ENCODE data around the gene PMF1.

PMF1 gene

GRCh38 chr1:156238248-156238647, 25.4 kb downstream of the PMF1 start:
- no peak for DNase-seq

DNA sequence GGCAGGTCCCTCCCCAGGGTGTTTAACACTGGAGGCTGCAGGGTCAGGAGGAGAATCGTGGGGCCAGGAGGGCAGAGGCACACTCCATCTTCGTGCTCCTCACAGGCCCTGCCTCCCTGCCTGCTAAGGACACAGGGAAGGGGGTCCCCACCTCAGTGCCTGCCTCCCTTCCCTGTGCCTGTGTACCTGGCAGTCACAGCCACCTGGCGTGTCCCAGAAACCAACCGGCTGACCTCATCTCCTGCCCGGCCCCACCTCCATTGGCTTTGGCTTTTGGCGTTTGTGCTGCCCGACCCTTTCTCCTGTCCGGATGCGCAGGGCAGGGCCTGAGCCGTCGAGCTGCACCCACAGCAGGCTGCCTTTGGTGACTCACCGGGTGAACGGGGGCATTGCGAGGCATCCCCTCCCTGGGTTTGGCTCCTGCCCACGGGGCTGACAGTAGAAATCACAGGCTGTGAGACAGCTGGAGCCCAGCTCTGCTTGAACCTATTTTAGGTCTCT, 28.6 kb downstream of the PMF1 start:
- no peak for DNase-seq

- no peak for DNase-seq
Observed at GRCh38 chr1:156241926-156242325, 29.1 kb downstream of the PMF1 start, which contains the start of gene BGLAP. Gene BGLAP, plus strand, starts transcription at chr1:156242184. Its CDS starts 48 bp downstream, at chr1:156242232.

DNA sequence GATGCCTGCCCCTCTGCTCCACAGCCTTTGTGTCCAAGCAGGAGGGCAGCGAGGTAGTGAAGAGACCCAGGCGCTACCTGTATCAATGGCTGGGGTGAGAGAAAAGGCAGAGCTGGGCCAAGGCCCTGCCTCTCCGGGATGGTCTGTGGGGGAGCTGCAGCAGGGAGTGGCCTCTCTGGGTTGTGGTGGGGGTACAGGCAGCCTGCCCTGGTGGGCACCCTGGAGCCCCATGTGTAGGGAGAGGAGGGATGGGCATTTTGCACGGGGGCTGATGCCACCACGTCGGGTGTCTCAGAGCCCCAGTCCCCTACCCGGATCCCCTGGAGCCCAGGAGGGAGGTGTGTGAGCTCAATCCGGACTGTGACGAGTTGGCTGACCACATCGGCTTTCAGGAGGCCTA, 29.9 kb downstream of the PMF1 start:
- no peak for DNase-seq

DNA sequence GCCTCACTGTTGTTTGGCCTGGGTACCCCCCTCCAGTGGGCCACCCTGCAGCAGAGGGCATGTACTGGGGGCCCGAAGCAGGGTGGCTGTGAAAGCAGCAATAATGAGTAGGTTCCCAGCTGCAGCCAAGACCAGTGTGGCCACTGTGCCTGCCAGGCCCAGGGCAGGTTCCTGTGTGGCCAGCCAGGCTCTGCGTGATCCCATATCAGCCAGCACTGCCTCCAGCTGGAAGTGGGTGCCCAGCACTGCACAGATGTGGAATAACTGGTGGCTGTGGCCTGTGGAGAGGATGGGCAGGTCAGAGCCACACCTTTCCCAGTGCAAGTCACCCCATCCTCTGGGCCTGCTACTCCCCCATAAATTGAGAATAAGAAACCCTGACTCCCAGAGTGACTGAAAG, 31.3 kb downstream of the PMF1 start:
- DNase-seq: no peak

- no peak for DNase-seq
Observed at GRCh38 chr1:156244712-156245111, 31.9 kb downstream of the PMF1 start.

DNA sequence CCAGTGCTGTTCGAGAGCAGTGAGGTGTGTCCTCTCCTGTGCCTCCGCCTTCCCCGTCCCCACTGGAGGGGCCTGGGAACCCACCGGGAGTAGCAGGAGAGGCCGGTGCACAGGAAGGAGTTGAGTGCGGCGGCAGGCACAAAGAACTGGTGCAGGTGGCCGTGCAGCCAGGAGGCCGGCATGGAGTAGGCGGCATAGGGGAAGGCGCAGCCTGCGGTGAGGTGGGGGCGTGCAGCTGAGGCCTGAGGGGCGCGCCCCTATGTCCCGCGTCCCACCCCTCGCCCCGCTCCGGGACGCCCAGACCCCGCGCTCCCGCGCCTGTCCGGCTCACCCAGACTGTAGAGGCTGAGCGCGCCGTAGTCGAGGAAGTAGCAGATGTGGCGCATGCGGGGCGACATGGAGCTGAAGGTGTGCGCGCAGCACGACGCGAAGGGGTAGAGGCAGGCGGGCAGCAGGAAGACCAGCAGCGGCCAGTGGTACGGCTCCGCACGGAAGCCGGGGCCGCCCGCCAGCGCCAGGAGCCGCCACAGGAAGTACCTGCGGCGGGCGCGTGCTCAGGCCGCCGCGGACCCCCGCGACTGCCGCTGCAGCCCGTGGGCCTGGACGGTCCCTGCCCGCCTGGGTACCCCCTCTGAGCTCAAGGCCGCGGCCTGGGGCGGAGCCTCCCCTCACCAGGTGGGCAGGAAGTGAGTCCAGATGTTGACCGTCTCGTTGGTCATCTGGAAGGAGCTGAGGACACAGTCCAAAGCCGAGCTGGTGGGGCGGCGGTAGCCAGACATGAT, 32.8 kb downstream of the PMF1 start:
- DNase-seq: peak; percentile 16

DNA sequence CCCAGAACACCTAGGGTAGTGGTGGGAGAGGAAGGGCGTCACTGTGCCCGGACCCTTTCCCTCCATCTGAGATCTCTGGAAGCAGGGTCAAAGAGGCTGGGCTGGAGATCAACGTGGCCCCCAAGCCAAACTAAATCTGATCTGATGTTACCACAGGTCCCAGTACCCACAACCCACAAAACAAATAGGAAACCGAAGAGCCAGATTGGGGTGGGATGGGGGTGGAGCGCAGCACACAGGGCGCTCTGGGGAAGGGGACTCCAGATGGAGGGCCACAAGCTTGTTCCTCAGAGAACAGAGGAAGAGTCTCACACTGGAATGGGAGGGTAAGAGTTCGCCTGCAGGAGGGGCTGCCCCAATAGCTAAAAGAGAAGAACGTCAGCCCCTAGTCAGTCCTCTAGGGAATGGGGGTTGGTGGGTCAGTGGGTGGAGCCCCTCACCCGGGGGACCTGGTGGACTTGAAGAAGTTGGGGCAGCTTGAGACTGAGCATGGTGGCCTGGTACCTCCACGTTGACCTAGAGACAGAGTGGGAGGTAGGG, 33.5 kb downstream of the PMF1 start:
- DNase-seq: no peak

GRCh38 chr1:156246781-156247459, 34.1 kb downstream of the PMF1 start:
- DNase-seq: no peak

DNA sequence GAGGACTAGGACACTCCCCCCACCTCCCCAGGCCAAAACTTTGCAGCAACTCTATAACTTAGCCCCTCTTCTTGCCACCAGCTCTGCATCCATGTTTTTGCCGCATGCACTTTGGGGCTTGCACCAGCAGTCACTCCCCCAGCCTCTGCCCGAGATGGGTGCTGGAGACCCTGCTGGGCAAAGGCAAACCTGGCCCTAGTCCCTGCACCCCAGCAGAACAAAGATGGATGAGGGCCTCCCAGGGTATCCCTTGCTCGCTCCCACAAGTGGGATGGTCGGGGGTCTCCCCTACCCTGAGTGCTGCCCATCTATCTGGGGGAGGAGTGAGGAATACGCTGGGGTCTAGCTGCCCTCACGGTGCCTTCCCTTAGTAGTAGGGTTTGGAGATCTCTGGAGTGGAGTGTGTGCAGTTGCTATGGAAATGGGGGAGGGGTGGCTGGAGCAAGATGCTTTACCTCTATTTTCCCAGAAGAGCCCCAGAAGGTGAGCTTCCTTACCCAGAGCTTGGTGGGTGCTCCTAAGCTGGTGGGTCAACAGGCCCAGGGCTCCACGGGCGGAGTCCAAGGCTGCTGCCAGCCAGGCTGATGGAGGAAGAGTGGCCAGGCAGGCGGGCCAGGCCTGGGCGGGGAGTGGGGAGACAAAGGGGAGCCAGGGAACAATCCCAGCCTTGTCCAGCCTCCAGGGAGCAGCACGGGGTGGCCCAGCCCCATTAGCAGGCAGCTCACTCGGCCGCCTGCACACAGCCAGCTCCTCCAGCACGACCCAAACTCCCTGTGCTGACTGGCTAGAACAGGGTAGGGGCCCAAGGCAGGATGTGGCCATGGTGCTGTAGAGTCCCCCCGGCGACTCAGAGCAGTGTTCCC, 34.9 kb downstream of the PMF1 start, which contains the start of gene PAQR6:
Gene PAQR6 (minus strand): TSS at position 597 of the 863 bp plus-strand sequence. CDS start 1,325 bp downstream, outside the sequence.
- no peak for DNase-seq

DNA sequence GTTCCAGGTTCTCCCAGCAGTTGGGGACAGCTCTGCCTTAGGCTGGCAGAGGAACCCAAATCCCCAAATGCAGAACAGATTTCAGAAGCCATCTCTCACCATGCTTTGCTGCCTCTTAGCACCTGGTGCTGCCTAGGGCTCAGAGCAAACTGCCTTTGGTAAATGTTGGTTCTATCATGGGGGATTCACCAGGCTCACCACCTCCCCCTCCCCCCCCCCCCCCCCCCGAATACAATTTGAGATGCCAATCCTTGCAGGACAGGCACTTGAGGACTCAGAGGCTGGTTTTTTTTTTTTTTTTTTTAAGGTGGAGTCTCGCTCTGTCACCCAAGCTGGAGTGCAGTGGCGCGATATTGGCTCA, 35.5 kb downstream of the PMF1 start:
- DNase-seq: no peak

- no peak for DNase-seq
Observed at GRCh38 chr1:156249593-156249992, 36.8 kb downstream of the PMF1 start.

DNA sequence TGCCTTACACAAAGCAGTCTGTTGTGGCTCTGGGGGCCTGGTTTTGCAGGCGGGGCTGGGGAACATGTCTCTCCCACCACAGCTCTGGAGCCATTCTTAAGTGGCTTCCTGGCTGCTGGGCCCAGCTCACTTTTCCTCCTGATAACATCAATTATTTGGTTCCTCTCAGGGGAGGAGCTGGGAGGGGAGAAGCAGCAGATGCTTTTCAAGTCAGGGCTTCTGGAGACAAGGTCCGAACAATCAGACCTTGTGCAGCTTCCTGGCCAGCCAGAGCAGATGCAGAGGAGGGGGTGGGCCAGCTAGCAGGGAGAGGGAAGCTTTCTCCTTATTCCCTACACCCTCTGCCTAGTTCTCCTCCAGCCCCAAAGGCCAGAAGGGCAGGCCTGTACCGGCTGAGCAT, 38.7 kb downstream of the PMF1 start:
- DNase-seq: no peak

- DNase-seq: no peak
Observed at GRCh38 chr1:156253634-156254033, 40.8 kb downstream of the PMF1 start.

DNA sequence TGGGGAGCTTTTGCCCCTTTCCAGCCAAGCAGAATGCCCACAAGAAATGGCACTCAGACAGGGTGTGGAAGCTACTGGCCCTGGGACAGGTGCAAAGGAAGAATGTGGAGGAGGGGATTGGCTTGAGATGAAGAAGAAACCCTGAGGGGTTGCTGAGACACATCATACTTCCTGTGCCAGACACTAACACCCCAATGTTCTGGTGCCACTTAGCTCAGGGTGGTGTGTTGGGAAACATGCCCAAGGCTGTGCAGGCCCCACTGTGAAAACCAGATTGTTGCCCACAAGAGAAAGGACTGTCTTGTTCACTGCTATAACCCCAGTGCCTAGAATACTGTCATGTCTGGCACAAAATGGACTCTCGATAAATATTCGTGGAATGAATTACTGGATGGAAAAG, 44.9 kb downstream of the PMF1 start:
- DNase-seq: no peak

DNA sequence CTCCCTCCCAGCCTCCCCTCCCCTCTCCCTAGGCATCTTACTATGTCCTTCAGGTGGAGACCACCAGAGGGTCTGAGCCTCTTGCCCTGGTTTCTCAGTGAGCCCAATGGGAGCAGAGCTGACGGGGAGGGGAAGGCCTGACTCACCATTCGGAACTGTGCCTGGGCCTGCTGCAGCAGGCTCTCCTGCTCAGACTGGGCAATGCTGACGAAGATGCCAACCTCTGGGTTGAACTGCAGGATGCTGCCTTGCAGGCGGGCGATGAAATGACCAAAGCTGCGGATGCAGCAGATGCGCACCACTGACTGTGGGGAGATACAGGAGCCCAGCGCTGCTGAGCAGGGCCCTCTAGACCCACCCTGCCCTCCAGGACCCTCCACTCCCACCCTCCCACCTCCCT, 46.1 kb downstream of the PMF1 start:
- DNase-seq: no peak

DNA sequence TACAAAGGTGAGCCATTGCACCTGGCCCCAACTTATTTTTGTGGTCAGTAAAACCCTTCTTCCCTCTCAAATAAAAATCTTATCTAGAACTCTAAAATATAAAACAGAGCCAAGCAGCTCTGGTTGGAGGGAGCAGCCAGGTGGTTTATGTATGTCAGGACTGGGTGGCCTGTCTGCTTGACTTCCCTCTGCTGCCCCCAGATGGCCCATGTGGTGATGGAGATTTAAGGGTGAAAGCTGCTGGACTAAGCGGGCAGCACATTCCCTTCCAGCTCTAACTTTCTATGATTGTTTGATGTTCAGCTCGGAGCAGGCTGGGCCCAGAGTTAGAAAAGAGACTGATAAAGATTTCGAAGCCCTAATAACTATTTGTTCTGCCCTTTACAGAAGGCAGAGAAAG, 47.0 kb downstream of the PMF1 start:
- DNase-seq: no peak

GRCh38 chr1:156260896-156261295, 48.1 kb downstream of the PMF1 start:
- DNase-seq: no peak

DNA sequence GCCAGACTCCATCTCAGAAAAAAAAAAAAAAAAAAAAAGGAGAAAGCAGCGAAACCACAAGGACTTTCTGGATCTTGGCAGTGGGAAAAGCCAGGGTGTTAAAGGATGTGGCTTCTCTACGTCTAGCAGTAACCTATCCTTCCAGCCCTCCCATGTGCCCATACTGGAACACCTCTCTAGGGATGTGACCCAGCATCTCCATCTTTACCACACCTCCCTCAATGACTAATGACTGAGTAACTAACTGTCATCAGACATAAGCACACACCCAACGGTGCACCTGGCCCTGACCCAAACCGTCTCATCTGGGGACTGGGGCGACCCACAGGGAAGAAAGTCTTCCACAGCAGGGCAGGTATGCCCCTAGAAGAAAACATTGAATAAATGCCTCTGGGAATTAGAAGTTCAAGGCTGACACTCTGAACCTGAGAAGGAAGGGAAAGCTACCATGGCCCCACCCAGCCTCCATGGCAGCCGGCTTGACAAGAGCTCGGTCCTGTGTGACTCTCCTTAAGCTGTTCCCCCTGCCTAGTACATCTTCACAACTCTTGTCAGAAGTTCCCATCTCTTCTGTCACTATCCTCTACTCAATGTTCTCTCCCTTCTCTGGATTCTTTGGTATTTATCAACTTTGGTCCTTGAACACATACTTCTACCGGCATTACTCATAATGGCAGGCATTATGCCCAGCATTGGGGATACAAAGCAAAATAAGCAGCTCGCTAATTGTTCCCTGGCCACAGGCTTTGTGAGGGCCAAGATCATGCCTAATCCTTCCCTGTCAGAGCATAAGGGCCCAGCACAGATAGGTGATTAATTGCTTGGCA, 49.9 kb downstream of the PMF1 start:
- DNase-seq: no peak

- DNase-seq: no peak
Observed at GRCh38 chr1:156263288-156263655, 50.5 kb downstream of the PMF1 start.

DNA sequence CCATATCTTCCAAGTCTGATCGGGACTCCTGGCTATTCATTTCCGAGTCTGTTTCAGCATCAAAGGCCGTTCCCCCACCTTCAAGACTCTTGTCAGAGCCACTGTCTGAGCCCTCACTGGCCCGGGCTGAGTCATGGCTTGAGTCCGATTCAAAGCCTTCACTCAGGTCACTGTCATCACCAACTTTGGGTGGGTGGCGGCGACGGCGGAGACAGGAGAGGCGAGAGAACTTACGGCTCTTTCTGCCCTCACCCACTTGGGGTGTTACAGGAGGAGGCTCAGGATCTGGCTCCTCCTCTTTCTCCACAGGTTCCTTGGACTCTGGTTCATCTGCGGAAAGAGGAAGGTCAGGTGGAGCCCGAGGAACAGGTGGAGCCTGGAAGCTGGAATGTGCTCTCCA, 53.2 kb downstream of the PMF1 start:
- no peak for DNase-seq

GRCh38 chr1:156268336-156268735, 55.5 kb downstream of the PMF1 start:
- no peak for DNase-seq

All from effector CD4-positive, alpha-beta T cell (primary cell).